Measurements from ENCODE around the gene MEGF9.

- no peak for TF ChIP-seq CTCF (IDR thresholded peaks at IDR 0.05)
- no peak for TF ChIP-seq EZH2 (IDR thresholded peaks at IDR 0.05; ENCODE audit: borderline replicate concordance, insufficient read depth, low read depth, low read length, poor library complexity, severe bottlenecking)
Measured at GRCh38 chr9:120745278-120745677, 31.0 kb upstream of the MEGF9 start.
